Stimulated activated naive CD8-positive, alpha-beta T cell treated with anti-CD3 and anti-CD28 coated beads, Interleukin-15, amount 100 ng/mL, for 72 hours (primary cell): Measurements from ENCODE around the gene HSF4.

Source experiments
- ATAC-seq: fragments of 150-1000 bp; cut with Tn5 transposase; 2 replicates; pipeline ENCODE4 v1.10.0; 2021; ENCODE audit warnings: mild to moderate bottlenecking, moderate library complexity
- DNase-seq, 2 donors: peaks; one replicate each; pipeline ENCODE4 v3.0.0; 2021 to 2022
- H3K27ac Mint-ChIP-seq, 2 donors: one replicate each; pipeline ENCODE4 v1.8.0; 2022; ENCODE audit warnings: mild to moderate bottlenecking in 2 of 2, mixed read lengths in 2 of 2, moderate library complexity in 2 of 2
- H3K27me3 Mint-ChIP-seq: one replicate; pipeline ENCODE4 v1.8.0; 2022; ENCODE audit warnings: mixed read lengths
- H3K4me1 Mint-ChIP-seq: one replicate; pipeline ENCODE4 v1.8.0; 2022; ENCODE audit warnings: mild to moderate bottlenecking, mixed read lengths
- H3K4me3 Mint-ChIP-seq, 2 donors: one replicate each; pipeline ENCODE4 v1.8.0; 2022; ENCODE audit warnings: mild to moderate bottlenecking in 2 of 2, mixed read lengths in 2 of 2, moderate library complexity in 1 of 2
- H3K9me3 Mint-ChIP-seq, 2 donors: one replicate each; pipeline ENCODE4 v1.8.0; 2022; ENCODE audit warnings: mixed read lengths in 2 of 2

HSF4 gene

DNA sequence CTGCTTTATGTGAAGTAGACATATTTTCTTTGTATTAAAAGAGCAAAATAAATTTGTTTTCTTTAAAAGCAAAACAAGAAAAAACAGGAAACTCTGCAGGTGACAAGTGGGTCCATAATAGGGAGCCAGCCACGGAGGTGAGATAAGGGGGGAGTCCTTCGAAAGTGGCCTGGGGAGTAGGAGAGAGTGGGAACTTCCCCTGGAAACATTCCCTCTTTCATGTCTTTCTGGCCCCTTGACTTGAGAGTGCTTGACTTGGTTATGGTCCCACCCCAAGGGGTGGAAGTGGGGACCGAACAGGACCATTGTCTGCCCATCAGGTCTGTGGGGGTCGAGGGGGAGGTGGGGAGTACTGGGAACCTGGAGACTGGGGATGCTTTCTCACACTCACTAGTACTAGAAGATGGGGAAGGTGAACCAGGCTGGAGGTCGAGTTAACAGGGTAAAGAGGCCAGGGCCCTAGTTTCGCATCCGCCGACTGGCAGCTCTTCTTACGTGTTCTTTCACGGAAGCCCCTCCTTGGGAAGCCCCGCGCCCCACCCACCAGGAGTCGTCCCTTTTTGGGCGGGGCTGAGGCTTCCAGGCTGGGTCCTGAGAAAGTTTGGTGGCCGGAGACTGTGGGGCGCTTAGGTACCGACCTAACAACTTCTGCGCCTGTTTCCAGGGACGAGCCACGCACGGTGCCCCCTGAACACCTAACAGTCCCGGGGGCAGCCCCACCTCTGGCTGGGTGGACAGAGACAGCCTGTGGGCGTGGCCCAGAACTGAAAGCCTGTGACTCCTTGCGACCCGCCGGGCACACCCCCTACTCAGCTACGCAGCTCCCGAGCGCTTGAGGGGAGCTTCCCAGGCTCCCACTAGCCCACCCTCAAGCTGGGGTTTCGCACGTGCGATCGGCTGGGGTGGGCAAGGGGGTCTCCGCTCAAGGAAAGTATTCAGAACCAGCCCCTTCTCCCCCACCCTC is 5.6 kb upstream of the HSF4 start:
- H3K27ac Mint-ChIP-seq = peak overlapping the region; percentile 61 to 97
- H3K4me1 Mint-ChIP-seq = peaks cover 84% of the 10 kb centered on the region
- no peaks in the 10 kb centered on the region for H3K9me3 Mint-ChIP-seq
- DNase-seq (peak; percentile 84 to 97), ATAC-seq (peak; percentile 81)
- peaks cover 52% of the 10 kb centered on the region for H3K27me3 Mint-ChIP-seq
- peak overlapping the region; percentile 92 to 94 for H3K4me3 Mint-ChIP-seq

DNA sequence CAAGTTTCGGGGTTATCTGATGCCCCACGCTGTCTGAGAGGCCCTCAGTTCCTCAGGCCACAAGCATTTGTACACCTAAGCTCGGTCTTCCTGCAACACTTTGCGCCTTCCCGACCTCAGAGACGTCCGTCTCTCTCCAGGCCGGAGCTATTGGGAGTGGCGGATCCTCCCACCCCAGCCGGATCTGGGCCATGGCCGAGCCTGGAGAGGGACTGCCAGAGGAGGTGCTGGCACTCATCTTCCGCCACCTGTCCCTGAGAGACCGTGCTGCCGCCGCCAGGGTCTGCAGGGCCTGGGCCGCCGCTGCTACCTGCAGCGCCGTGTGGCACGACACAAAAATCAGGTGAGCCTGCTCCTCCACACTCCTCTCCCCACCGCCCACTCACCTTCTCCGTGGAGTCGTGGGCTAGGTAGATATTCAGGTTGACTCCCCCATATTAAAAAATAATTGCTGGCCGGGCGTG is 2.9 kb upstream of the HSF4 start:
- peak overlapping the region; percentile 52 to 57 for H3K4me3 Mint-ChIP-seq
- H3K27me3 Mint-ChIP-seq = peaks cover 59% of the 10 kb centered on the region

DNA sequence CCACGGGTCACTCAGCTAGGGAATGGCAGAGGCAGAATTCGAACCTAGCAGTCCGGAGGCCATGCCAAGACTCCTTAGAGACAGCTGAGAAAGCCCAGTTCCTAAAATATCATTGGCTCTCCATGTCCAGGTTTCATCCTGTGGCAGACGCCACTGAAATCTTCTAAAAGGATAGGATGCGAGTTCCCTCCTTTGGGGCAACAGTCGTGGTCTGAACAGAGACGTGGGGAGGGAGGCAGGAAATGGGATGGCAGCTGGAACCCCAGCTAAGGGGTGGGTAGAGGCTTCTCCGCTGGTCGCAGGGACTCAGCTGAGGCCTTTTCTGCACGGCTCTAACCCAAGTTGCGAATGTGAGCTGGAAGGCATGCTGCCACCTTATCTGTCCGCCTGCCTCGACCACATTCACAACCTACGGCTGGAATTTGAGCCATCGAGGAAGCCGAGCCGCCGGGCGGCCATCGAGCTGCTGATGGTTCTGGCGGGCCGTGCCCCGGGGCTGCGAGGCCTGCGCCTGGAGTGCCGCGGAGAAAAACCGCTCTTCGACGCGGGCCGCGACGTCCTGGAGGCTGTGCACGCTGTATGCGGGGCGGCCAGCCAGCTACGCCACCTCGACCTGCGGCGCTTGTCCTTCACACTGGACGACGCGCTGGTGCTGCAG is 1.9 kb upstream of the HSF4 start:
- ATAC-seq (no peak), DNase-seq (no peak)
- peak overlapping the region; percentile 37 to 72 for H3K4me3 Mint-ChIP-seq
- H3K9me3 Mint-ChIP-seq = no peaks in the 10 kb centered on the region
- H3K27me3 Mint-ChIP-seq = peaks cover 68% of the 10 kb centered on the region
- H3K27ac Mint-ChIP-seq = no peak overlapping the region
- peaks cover 88% of the 10 kb centered on the region for H3K4me1 Mint-ChIP-seq

More for the DNA sequence above, 2.9 kb upstream of the HSF4 start:
- Mint-ChIP-seq H3K4me1 (peaks cover 88% of the 10 kb centered on the region), H3K9me3 (no peaks in the 10 kb centered on the region), H3K27ac (no peak overlapping the region)
- ATAC-seq (no peak), DNase-seq (peak in 1 of 2 donors; percentile 18)

DNA sequence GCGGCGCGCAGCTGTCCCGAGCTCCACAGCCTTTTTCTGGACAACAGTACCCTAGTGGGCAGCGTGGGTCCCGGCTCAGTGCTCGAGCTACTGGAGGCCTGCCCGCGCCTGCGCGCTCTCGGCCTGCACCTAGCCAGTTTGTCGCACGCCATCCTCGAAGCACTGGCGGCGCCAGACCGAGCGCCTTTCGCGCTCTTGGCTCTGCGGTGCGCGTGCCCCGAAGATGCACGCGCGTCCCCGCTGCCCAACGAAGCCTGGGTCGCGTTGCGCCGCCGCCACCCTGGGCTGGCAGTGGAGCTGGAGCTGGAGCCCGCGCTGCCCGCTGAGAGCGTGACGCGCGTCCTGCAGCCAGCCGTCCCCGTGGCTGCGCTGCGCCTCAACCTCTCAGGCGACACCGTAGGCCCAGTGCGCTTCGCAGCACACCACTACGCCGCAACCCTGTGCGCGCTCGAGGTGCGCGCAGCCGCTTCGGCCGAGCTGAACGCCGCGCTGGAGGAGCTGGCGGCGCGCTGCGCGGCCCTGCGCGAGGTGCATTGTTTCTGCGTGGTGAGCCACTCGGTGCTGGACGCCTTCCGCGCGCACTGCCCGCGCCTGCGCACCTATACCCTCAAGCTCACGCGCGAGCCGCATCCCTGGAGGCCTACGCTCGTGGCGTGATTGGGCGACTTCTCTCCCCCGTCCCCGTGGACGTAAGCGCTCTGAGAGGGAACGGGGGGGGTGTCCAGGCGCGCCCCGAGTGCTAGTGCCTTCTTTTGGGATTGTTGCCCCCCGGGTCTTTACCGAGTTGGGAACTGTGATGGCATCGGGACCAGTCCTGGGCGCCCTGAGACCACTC is 1.2 kb upstream of the HSF4 start:
- Mint-ChIP-seq H3K27ac (no peak overlapping the region), H3K4me3 (peak overlapping the region; percentile 62 to 72), H3K4me1 (peaks cover 85% of the 10 kb centered on the region), H3K27me3 (peaks cover 76% of the 10 kb centered on the region), H3K9me3 (no peaks in the 10 kb centered on the region)
- ATAC-seq (no peak), DNase-seq (peak; percentile 56)

DNA sequence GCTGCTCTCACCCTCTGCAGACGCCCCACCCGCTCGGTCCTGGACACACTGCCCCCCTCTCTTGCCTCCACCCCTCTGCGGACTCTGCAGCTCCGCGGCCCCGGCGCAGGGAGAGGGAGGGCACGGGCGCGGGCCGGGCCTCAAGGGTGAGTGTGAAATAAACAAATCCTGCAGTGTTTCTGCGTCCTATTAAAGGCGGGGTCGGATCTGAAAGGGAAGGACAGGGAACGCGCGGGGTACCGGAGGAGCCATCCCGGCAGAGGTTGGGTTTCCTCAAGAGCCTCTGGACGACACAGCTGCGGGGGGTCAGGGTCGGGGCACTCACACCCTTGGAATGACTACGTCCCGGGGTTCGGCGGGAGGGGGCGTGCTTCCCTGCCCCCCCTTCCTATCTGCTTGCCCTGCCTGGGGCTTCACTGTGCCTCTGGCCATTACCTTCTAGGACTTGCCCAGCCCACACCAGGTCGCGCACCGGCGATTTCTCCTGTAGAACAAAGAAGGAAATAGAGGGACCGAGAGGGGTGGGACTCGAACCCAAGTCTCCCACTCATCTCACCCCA is 466 bp upstream of the HSF4 start:
- Mint-ChIP-seq H3K27me3 (peaks cover 83% of the 10 kb centered on the region), H3K27ac (peak overlapping the region in 1 of 2 donors; percentile 22), H3K4me1 (peaks cover 85% of the 10 kb centered on the region), H3K9me3 (no peaks in the 10 kb centered on the region), H3K4me3 (peak overlapping the region; percentile 62 to 72)
- no peak for DNase-seq
- ATAC-seq = no peak

DNA sequence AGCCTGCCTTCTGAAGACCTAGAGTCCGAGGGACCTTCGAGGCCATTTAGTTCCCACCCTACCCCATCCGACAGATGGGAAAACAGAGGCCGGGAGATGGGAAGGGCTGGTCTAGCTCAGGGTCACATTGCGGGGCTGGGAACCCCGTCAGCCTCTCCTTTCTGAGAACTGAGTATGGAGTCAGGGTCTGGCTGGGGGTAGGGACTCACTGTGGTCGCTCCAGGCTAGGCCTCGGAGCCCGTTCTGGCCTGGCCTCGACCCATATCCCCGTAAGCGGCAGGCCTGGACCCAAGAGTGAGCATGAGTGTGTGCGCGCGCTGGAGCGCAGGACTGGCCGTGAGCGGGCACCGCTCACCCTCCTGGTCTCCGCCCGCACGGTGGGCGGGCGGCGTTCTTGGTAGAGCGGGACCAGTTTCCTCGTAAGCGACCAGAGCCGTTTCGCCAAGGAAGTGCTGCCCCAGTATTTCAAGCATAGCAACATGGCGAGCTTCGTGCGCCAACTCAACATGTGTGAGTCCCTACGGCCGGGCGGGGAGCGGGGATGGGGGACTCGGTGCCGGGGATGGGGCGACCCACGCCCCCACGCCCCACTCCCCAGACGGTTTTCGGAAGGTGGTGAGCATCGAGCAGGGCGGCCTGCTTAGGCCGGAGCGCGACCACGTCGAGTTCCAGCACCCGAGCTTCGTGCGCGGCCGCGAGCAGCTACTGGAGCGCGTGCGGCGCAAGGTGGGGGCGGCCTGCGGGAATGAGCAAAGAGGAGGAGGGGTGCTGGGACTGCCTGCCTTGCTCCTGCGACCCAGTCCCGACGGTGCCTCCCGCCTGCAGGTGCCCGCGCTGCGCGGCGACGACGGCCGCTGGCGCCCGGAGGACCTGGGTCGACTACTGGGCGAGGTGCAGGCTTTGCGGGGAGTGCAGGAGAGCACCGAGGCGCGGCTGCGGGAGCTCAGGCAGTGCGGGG is 855 bp downstream of the HSF4 start:
- ATAC-seq (no peak), DNase-seq (no peak)
- Mint-ChIP-seq H3K27ac (no peak overlapping the region), H3K27me3 (peaks cover 96% of the 10 kb centered on the region), H3K4me3 (peak overlapping the region; percentile 53 to 72), H3K9me3 (no peaks in the 10 kb centered on the region), H3K4me1 (peaks cover 92% of the 10 kb centered on the region)

DNA sequence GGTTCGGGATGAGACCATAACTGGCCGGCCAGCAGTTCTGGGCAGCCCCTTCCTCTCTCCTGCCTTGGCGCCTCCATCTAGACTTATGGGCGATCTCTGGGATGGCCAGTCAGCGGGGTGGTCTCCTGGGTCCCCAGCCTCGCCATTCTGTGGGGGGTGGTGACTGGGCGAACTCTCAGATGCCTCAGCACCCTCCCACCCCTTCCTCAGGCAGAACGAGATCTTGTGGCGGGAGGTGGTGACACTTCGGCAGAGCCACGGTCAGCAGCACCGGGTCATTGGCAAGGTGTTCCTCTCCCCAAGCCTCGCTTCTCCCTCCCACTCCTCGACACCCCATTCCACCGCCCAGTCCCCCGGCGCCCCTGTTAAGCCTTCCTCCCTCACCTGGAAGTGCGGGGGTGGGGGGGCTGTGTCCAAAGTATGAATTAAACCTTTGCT is 1.6 kb downstream of the HSF4 start:
- Mint-ChIP-seq H3K4me3 (peak overlapping the region in 1 of 2 donors; percentile 65), H3K9me3 (no peaks in the 10 kb centered on the region), H3K4me1 (peaks cover 90% of the 10 kb centered on the region), H3K27me3 (peaks cover 97% of the 10 kb centered on the region), H3K27ac (no peak overlapping the region)
- ATAC-seq (no peak), DNase-seq (no peak)

DNA sequence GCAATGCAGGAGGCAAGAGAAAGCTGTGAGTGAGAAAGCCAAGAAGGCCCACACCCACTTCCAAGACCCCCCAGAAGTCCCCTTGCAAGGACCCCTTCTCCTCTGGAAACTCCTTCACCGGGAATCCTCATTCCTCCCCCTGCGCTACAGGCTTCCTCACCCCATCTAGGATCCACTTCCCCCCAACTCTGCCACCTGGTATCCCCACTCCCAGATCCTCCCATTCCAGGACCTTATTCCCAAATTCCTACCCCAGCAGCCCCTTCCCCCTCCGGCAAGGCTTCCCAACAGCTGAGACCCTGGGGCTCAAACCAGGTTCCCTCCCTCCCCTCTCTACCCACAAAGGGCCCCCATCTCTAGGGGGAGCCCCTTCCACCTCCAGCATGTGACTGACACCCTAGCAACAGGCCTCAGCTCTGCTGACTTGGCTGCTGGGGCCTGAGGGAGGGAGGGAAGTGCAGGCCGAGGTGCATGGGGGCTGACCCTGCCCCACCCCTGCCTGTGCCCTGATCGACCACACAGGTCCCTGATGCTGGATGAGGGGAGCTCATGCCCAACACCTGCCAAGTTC is 2.1 kb downstream of the HSF4 start:
- peaks cover 90% of the 10 kb centered on the region for H3K4me1 Mint-ChIP-seq
- no peak for ATAC-seq
- H3K4me3 Mint-ChIP-seq = peak overlapping the region in 1 of 2 donors; percentile 65
- H3K9me3 Mint-ChIP-seq = no peaks in the 10 kb centered on the region
- H3K27me3 Mint-ChIP-seq = peaks cover 97% of the 10 kb centered on the region
- peak overlapping the region in 1 of 2 donors; percentile 65 for H3K27ac Mint-ChIP-seq
- DNase-seq = no peak

DNA sequence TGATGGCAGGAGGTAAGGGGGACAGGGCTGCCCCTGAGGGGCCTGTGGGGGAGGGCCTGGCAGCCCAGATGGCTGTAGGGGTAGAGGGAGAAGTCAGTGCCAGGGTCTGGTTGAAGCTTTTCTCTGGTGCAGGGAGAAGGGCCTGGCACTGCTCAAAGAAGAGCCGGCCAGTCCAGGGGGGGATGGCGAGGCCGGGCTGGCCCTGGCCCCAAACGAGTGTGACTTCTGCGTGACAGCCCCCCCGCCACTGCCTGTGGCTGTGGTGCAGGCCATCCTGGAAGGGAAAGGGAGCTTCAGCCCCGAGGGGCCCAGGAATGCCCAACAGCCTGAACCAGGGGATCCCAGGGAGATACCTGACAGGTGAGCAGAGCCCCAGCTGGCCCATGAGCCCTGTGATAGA is 3.0 kb downstream of the HSF4 start:
- DNase-seq (no peak), ATAC-seq (no peak)
- Mint-ChIP-seq H3K9me3 (no peaks in the 10 kb centered on the region), H3K4me1 (peaks cover 85% of the 10 kb centered on the region), H3K27me3 (peaks cover 97% of the 10 kb centered on the region), H3K4me3 (no peak overlapping the region), H3K27ac (no peak overlapping the region)

DNA sequence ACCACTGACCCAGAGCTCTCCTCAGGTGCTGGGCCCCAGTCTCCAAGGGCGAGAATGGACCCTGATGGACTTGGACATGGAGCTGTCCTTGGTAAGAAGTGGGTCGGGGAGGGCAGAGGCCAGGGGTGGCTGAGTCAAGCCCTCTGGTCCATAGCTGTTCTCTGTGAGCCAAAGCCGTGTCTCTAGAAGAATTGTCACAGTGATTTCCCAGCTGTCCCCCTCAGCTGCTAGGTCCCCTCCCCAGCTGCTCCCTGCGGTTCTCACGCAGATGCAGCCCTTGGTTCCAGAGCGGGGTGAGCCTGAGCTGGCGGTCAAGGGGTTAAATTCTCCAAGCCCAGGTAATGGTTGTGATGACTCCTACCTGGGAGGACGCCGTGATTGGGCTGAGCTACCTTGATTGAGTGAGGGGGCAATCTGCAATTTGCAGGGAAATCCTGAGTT is 4.5 kb downstream of the HSF4 start:
- peaks cover 98% of the 10 kb centered on the region for H3K27me3 Mint-ChIP-seq
- no peak for DNase-seq
- ATAC-seq = no peak
- H3K4me1 Mint-ChIP-seq = peaks cover 84% of the 10 kb centered on the region
- H3K4me3 Mint-ChIP-seq = peak overlapping the region in 1 of 2 donors; percentile 3
- H3K27ac Mint-ChIP-seq = no peak overlapping the region
- H3K9me3 Mint-ChIP-seq = no peaks in the 10 kb centered on the region

DNA sequence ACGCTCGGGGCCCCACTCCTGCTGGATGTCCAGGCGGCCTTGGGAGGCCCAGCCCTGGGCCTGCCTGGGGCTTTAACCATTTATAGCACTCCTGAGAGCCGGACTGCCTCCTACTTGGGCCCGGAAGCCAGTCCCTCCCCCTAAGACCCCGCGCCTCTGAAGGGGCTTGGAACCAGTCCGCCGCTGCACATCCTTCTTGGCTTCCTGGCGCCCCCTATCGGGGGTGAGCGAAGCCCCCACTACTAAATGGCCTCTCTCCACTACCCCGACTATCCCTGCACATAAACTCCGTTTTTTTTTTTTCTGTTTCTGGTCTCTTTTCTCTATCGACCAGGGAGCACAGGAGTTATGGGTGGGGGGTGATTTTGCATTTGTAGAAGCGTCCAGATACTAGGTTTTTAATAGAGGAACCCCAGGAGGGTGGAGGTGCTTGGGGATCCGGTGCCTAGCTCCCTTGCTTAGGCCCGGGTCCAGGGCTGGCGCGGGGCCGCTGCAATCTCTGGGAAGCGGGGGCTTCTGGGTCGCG is 5.2 kb downstream of the HSF4 start:
- ATAC-seq (peak; percentile 11), DNase-seq (peak; percentile 52 to 57)
- no peak overlapping the region for H3K27ac Mint-ChIP-seq
- no peaks in the 10 kb centered on the region for H3K9me3 Mint-ChIP-seq
- peaks cover 97% of the 10 kb centered on the region for H3K27me3 Mint-ChIP-seq
- H3K4me3 Mint-ChIP-seq = peak overlapping the region; percentile 79 to 80
- peaks cover 87% of the 10 kb centered on the region for H3K4me1 Mint-ChIP-seq

DNA sequence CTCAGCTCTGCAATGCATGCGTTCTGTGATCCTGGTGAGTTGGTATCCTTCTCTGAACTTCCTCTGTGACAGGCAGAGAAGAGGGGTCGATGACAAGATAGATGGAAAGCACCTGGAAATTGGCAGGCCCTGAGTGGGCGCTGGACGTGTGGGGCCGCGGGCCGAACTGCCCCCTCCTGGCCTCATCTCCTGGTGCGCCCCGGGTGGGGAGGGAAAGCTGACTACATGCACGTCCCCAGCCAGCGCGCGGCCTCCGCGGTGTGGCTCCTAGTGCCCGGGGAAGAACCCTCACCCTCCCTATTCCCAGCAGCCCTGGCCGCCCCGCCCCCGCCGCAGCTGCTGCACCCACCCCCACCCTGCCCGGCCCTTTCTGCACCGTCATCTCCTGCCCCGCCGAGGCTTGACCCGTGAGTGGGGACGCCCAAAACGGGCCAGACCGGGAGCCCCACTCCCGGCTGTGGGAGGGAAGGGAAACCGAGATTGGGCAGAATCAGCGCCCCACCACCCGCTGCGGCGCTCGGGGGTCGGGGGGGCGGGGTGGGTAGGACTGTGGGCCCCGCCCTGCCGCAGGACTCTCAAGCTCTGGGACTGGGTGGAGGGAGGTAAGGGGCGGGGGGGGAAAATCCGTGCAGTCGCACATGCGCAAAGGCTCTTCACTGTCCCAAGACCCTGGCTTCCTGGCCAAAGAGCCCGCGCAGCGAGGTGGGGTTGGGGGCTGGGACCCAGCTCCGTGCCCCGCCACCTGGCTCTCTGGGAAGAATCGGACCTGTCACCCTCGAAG is 5.8 kb downstream of the HSF4 start, which contains the start of gene NOL3:
TSS of gene NOL3 (plus strand) at position 371 of the 781 bp plus-strand sequence.
- peaks cover 86% of the 10 kb centered on the region for H3K4me1 Mint-ChIP-seq
- ATAC-seq (peak; percentile 34), DNase-seq (peak in 1 of 2 donors; percentile 54)
- H3K27me3 Mint-ChIP-seq = peaks cover 97% of the 10 kb centered on the region
- H3K4me3 Mint-ChIP-seq = peak within 1 kb of the TSS; percentile 79 to 80
- no peaks in the 10 kb centered on the region for H3K9me3 Mint-ChIP-seq
- no peak within 1 kb of the TSS for H3K27ac Mint-ChIP-seq
